Chondrocyte (in vitro differentiated cells): Measurements from ENCODE around the gene PHF10. TPM values are rescaled to one million over a fixed set of nuclear protein-coding genes. Genes with fewer than 3 reads are reported as not detected.

ENCODE experiments used
- DNase-seq: peaks from one replicate; pipeline ENCODE4 v3.0.0; 2021; ENCODE audit warnings: mixed read lengths, low spot score
- H3K27ac Mint-ChIP-seq: one replicate; pipeline ENCODE4 v1.8.0; 2021; ENCODE audit warnings: mild to moderate bottlenecking, moderate library complexity, mixed read lengths; ENCODE audit not compliant: unreplicated experiment
- H3K27me3 Mint-ChIP-seq: 2 replicates; pipeline ENCODE4 v1.8.0; 2021; ENCODE audit warnings: low read depth, mixed read lengths
- H3K36me3 Mint-ChIP-seq: 2 replicates; pipeline ENCODE4 v1.8.0; 2021; ENCODE audit warnings: low read depth, mixed read lengths
- H3K4me1 Mint-ChIP-seq: 2 replicates; pipeline ENCODE4 v1.8.0; 2021; ENCODE audit warnings: low read depth, mild to moderate bottlenecking, mixed read lengths
- H3K4me3 Mint-ChIP-seq: one replicate; pipeline ENCODE4 v1.8.0; 2021; ENCODE audit warnings: mild to moderate bottlenecking, moderate library complexity, mixed read lengths; ENCODE audit not compliant: unreplicated experiment
- H3K9me3 Mint-ChIP-seq: 2 replicates; pipeline ENCODE4 v1.8.0; 2021; ENCODE audit warnings: low read depth, mixed read lengths
- total RNA-seq: library from RNA; stranded (reverse); gene quantifications from 3 replicates; pipeline ENCODE4 v1.2.1, GENCODE V29; 2021
- TF ChIP-seq, protein P1 (sequence below): fragments of 200-600 bp; sonication (generic); IDR thresholded peaks from 2 replicates; pipeline ENCODE4 v1.5.0; 2021; ENCODE audit warnings: antibody characterized with exemption, mild to moderate bottlenecking, moderate library complexity

The PHF10 gene
- total RNA-seq, 1 donor from 2014 or later, result 53.2 TPM

DNA sequence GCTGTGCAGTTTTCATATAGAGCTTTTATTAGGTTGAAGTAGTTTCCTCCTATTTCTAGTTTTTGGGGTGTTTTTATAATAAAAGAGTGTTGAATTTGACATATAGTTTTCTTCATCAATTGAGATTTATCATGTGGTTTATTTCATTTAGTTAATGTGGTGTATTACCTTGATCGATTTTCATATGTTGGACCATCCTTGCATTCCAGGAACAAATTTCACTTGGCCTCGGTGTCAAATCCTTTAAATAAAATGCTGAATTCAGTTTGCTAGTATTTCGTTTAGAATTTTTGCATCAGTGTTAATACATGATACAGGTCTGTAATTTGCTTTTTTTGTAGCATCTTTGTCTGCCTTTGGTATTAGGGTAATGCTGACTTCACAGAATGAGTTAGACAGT is 21.1 kb upstream of the PHF10 start:
- Mint-ChIP-seq H3K27me3 (no peaks in the 10 kb centered on the region), H3K4me3 (no peak overlapping the region), H3K36me3 (peaks cover 6% of the 10 kb centered on the region), H3K9me3 (peaks cover 21% of the 10 kb centered on the region), H3K27ac (no peak overlapping the region), H3K4me1 (peaks cover 6% of the 10 kb centered on the region)
- TF ChIP-seq, protein P1, sequence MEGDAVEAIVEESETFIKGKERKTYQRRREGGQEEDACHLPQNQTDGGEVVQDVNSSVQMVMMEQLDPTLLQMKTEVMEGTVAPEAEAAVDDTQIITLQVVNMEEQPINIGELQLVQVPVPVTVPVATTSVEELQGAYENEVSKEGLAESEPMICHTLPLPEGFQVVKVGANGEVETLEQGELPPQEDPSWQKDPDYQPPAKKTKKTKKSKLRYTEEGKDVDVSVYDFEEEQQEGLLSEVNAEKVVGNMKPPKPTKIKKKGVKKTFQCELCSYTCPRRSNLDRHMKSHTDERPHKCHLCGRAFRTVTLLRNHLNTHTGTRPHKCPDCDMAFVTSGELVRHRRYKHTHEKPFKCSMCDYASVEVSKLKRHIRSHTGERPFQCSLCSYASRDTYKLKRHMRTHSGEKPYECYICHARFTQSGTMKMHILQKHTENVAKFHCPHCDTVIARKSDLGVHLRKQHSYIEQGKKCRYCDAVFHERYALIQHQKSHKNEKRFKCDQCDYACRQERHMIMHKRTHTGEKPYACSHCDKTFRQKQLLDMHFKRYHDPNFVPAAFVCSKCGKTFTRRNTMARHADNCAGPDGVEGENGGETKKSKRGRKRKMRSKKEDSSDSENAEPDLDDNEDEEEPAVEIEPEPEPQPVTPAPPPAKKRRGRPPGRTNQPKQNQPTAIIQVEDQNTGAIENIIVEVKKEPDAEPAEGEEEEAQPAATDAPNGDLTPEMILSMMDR, result no peak
- DNase-seq, result no peak

DNA sequence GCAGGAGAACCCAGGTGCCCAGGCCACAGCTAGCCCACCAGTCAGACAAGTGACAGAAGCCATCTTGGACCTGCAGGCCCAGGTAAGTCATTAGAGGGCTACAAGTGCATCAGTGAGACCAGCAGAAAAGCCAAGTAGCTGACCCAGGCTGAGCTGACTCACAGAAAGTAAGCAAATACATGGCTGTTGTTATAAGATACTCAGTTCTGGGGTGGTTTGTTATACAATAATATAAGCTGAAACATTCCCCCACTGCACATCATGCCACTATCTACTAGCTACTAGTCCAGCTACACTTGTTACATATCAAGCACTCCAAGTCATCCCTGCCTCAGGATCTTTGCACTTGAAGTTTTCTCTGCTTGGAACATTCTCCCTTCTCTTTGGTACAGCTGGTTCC is 17.0 kb upstream of the PHF10 start:
- Mint-ChIP-seq H3K27me3 (peaks cover 2% of the 10 kb centered on the region), H3K4me3 (no peak overlapping the region), H3K36me3 (peaks cover 5% of the 10 kb centered on the region), H3K27ac (no peak overlapping the region), H3K9me3 (peaks cover 12% of the 10 kb centered on the region), H3K4me1 (no peaks in the 10 kb centered on the region)
- TF ChIP-seq, protein P1, result no peak
- DNase-seq, result no peak

DNA sequence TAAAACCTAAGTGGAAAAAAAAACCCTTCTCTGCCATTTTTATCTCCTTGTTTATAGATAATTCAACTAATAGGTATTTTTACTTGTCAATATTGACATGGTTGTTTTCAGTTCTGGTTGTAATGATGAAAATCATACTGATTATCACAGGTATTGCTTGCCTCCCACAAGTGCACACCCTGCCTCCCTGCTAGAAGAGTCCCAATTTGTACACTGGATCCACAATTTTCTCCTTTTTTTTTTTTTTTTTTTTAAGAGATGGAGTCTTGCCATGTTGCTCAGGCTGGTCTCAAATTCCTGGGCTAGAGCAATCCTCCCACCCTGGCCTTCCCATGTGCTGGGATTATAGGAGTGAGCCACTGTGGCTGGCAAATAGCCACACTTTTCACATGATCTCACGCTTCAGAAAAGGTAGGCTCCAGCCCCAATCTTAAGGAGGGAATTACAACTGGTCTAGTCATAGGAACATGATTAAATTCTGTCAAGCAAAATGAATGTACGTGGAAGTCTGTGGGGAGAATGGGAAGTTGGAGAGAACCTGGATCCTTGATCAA is 14.8 kb upstream of the PHF10 start:
- Mint-ChIP-seq H3K36me3 (peaks cover 6% of the 10 kb centered on the region), H3K27ac (no peak overlapping the region), H3K4me3 (no peak overlapping the region), H3K27me3 (peaks cover 19% of the 10 kb centered on the region), H3K9me3 (no peaks in the 10 kb centered on the region), H3K4me1 (no peaks in the 10 kb centered on the region)
- no peak for DNase-seq
- TF ChIP-seq, protein P1, result no peak

DNA sequence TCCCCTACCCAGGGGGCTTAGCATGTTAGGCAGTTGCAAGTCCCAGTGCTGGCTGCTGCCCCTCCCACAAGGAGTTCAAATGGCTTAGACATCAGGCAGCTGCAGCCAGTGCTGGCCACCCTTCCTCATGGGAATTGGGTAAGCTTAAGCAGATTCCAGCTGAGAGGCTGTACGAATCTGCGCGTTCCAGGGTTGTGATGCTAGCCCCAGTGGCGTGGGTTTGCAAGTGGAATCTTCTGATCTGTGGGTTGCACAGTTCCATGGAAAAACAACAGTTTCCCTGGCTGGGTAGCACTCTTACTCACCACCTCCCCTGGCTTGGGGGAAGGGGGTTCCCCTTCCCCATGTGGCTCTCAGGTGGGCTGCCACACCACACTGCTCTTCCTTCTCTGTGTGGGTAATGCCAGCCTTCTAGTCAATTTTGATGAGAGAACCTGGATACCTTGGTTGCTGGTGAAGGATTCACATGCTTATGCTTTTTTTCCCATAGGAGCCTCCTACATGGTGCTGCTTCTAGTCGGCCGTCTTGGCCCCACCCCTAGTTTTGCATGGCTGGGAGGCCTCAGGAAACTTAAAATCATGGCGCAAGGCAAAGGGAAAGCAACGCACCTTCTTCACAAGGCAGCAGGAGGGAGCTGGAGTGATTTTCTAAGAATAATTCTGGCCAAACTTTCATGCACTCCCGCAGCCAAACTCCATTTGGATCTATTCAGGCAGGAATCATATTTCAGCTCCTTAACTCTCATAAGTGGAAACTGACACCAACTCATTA is 14.1 kb upstream of the PHF10 start:
- DNase-seq, result no peak
- H3K36me3 Mint-ChIP-seq, result peaks cover 6% of the 10 kb centered on the region
- no peaks in the 10 kb centered on the region for H3K4me1 Mint-ChIP-seq
- TF ChIP-seq, protein P1, result no peak
- H3K9me3 Mint-ChIP-seq, result no peaks in the 10 kb centered on the region
- H3K27me3 Mint-ChIP-seq, result peaks cover 21% of the 10 kb centered on the region
- no peak overlapping the region for H3K27ac Mint-ChIP-seq
- no peak overlapping the region for H3K4me3 Mint-ChIP-seq

DNA sequence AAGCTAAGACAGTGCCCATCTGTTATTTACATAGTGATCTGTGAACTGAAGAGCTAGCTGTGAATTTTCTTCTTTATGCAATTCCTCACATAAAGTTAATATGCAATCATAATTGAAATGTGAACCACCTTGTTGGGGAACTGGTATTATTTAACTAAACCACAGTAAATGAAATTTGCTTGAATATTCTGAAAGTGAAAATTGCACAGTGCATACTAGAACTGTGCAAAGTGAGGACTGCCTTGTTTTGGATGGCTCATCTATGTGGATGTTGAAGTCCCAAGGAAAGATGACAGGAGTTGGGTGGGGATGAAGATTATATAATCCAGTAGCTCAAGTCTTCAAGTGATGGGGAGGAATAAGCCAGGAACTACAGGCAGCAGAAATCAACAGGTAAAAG is 5.7 kb upstream of the PHF10 start:
- H3K36me3 Mint-ChIP-seq, result peaks cover 2% of the 10 kb centered on the region
- DNase-seq, result no peak
- no peaks in the 10 kb centered on the region for H3K9me3 Mint-ChIP-seq
- no peak overlapping the region for H3K27ac Mint-ChIP-seq
- H3K4me1 Mint-ChIP-seq, result peaks cover 10% of the 10 kb centered on the region
- peaks cover 17% of the 10 kb centered on the region for H3K27me3 Mint-ChIP-seq
- TF ChIP-seq, protein P1, result no peak
- no peak overlapping the region for H3K4me3 Mint-ChIP-seq
